Epithelial cell of proximal tubule (primary cell): ENCODE measurements around the gene SPAG16. TPM values are rescaled to one million over a fixed set of nuclear protein-coding genes. Genes with fewer than 3 reads are reported as not detected.
A peak's percentile ranks its signal among the peaks of the same experiment; 100 is the strongest.

Experiments
- DNase-seq: peaks from one replicate; pipeline ENCODE4 v3.0.0-alpha.2; 2011; ENCODE audit warnings: low read depth
- H3K4me3 ChIP-seq: 2 replicates; pipeline ENCODE4 v1.5.1; 2011; ENCODE audit warnings: low read depth, mild to moderate bottlenecking, low read length
- total RNA-seq: library from RNA; depleted of rRNA; stranded (reverse); fragments of >200 nt; gene quantifications from 2 replicates; pipeline ENCODE4 v1.2.3, GENCODE V29; 2015
- TF ChIP-seq, protein P1 (sequence below): conservative IDR thresholded peaks from 2 replicates; pipeline ENCODE4 v1.5.1; 2012; ENCODE audit warnings: low read depth, mild to moderate bottlenecking, low read length

Gene SPAG16
- total RNA-seq, 1 donor from 2014 or later = 25.5 TPM

GRCh38 chr2:213306316-213306942 lies 22.2 kb downstream of the SPAG16 start:
- no peak overlapping the region for H3K4me3 ChIP-seq
- no peak for DNase-seq
- TF ChIP-seq, protein P1, sequence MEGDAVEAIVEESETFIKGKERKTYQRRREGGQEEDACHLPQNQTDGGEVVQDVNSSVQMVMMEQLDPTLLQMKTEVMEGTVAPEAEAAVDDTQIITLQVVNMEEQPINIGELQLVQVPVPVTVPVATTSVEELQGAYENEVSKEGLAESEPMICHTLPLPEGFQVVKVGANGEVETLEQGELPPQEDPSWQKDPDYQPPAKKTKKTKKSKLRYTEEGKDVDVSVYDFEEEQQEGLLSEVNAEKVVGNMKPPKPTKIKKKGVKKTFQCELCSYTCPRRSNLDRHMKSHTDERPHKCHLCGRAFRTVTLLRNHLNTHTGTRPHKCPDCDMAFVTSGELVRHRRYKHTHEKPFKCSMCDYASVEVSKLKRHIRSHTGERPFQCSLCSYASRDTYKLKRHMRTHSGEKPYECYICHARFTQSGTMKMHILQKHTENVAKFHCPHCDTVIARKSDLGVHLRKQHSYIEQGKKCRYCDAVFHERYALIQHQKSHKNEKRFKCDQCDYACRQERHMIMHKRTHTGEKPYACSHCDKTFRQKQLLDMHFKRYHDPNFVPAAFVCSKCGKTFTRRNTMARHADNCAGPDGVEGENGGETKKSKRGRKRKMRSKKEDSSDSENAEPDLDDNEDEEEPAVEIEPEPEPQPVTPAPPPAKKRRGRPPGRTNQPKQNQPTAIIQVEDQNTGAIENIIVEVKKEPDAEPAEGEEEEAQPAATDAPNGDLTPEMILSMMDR = no peak

GRCh38 chr2:213315168-213315876 lies 31.1 kb downstream of the SPAG16 start:
- TF ChIP-seq, protein P1 = no peak
- no peak for DNase-seq
- no peak overlapping the region for H3K4me3 ChIP-seq

DNA sequence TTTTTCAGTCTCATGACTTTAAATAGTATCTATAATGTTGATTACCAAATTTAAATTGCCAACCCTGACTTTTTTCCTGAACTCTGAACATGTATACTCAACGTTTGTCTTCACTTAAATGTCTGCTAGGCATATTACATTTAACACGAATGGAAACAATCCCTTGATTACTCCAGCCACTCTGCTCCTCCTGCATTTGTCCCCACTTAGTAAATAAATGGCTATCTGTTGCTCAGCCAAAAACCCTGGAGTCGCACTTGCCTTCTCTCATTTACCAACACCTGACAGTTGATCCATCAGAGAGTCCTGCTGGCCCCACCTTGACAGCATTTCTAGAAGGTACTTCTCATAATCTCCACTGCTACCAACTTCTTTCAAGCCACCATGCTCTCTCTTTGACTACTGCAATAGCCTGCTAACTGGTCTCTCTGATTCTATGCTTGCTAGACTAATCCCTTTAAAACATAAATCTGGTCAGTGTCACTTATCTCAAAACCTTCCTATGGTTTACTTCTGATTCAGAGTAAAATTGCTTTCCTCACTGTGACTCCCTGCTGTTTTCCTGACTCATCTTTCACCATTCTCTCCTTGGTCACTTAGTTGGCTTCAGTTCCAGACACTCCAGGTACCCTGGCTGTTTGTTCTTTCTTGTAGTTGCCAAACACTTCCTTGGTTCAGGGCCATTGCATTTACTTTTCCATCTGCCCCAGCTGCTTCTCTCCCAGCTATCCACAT lies 31.9 kb downstream of the SPAG16 start:
- TF ChIP-seq, protein P1 = no peak
- no peak overlapping the region for H3K4me3 ChIP-seq
- DNase-seq = peak; percentile 7

DNA sequence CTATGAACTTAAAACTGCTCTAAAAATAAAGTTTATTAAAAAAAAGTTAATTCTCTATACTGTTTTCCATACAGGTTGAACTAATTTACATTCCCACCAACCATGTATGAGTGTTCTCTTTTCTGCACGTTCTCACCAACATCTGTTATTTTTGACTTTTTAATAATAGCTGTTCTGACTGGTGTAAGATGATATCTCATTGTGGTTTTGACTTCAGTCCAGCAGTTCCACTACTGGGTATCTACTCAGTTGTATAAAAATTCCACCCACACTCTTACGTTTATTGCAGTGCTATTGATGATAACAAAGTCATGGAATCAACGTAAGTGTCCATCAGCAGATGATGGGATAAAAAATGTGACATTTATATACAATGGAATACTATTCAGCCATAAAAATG lies 33.7 kb downstream of the SPAG16 start:
- H3K4me3 ChIP-seq = no peak overlapping the region
- TF ChIP-seq, protein P1 = no peak
- DNase-seq = no peak

GRCh38 chr2:213320604-213321003 lies 36.3 kb downstream of the SPAG16 start:
- TF ChIP-seq, protein P1 = no peak
- no peak overlapping the region for H3K4me3 ChIP-seq
- DNase-seq = no peak

DNA sequence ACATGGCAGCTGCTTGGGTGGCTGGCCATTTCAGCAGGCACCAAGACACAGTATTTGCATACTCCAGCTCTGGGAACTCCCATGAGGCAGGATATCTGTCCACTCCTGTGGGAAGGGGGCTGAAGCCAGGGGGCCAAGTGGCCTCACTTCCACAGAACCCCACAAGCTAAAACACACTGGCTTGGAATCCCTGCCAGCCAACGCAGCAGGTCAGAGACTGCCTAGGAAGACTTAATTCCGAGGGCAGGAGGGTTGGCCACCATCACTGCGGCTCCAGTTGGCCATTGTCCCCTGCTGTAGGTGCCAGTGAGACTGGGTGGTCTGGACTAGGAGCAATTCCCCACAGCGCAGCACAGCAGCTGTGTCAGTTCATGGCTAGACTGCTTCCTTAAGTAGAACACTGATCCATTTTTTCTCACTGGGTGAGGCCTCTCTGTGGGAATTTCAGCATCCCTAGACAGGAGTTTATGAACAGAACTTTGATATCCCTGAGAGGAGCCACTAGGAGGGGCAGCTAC lies 52.0 kb downstream of the SPAG16 start:
- no peak for DNase-seq
- H3K4me3 ChIP-seq = no peak overlapping the region
- TF ChIP-seq, protein P1 = no peak
